ENCODE results near the gene TAF4B.

DNA sequence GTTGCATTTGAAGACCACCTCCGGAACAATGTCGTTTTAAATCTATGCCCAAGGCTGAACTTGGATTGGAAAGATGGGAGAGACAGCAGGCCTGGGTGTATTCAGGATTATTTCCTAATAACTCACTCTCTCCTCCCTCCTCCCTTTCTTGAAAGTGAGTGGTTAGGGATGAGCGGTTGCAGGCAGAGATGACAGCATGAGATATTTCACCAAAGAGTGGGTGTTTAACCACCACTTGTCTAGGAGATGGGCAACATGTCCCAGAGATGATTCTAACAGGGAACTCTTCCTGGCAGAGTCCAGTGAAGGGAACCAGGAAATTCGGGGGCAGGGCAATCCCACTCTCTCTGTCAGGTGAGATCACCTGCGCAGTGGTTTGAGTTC, 198.9 kb downstream of the TAF4B start:
- no peak for TF ChIP-seq POLR2A (IDR thresholded peaks at IDR 0.05)
- TF ChIP-seq CTCF (IDR thresholded peaks at IDR 0.05), result no peak

Measured in testis (tissue), 2 donors.